GM15510 (cell line): Measurements from ENCODE around the gene KRTAP19-1.

Experiments used
- POLR2A ChIP-seq: IDR thresholded peaks from 3 replicates; pipeline ENCODE4 v1.6.1; 2011; ENCODE audit warnings: borderline replicate concordance; ENCODE audit not compliant: insufficient read length; ENCODE audit errors: extremely low read depth

The KRTAP19-1 gene

GRCh38 chr21:30443226-30443625 is 36.9 kb downstream of the KRTAP19-1 start:
- no peak for TF ChIP-seq POLR2A

- no peak for TF ChIP-seq POLR2A
Measured at GRCh38 chr21:30439975-30440374, 40.2 kb downstream of the KRTAP19-1 start, which contains the start of gene KRTAP15-1. Gene KRTAP15-1, plus strand, starts transcription at chr21:30440275. Its CDS starts 53 bp downstream, at chr21:30440328.

GRCh38 chr21:30437010-30437565 is 43.1 kb downstream of the KRTAP19-1 start:
- no peak for TF ChIP-seq POLR2A

- no peak for TF ChIP-seq POLR2A
Measured at GRCh38 chr21:30434033-30434631, 46.0 kb downstream of the KRTAP19-1 start.

- TF ChIP-seq POLR2A = no peak
Measured at GRCh38 chr21:30430170-30430655, 50.0 kb downstream of the KRTAP19-1 start, which contains the start of gene KRTAP13-4. Gene KRTAP13-4, plus strand, starts transcription at chr21:30430220. Its CDS starts 56 bp downstream, at chr21:30430276.
